HG03378 (cell line): ENCODE data around the gene DLGAP1.
"Not testable (repeated sequence)": the region's sequence is repeated elsewhere in the genome, so short reads cannot be mapped to it uniquely, and the experiment has no call there.

Experiments used
- ATAC-seq: cut with Tn5 transposase; IDR thresholded peaks from one replicate; pipeline ENCODE4 v1.9.1; 2021; ENCODE audit warnings: mild to moderate bottlenecking, moderate library complexity; ENCODE audit not compliant: unreplicated experiment

Gene DLGAP1

DNA sequence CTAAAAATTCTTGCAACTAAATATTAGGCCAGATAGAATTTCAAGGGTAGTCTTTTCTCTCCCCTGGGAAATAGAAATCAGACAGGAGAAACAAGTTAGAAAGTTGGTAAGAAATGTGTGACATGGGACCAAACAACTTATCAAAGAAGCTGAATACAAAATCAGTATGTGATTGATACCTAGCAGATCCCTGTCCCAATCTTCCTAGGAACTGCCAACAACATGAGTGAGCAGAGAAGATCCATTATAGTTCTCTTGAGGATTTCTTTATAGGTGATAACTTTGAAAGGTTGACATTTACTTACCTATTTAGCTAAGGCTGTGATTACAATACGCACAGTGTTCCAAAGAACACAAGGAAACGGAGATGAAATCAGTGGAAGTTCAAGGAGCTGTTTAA is 162.4 kb downstream of the DLGAP1 start:
- ATAC-seq, result no peak

DNA sequence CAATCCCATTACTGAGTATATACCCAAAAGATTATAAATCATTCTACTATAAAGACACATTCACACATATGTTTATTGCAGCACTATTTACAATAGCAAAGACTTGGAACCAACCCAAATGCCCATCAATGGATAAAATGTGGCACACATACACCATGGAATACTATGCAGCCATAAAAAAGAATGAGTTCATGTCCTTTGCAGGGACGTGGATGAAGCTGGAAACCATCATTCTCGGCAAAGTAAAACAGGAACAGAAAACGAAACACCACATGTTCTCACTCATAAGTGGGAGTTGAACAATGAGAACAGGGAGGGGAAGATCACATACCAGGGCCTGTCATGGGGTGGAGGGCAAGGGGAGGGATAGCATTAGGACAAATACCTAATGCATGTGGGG is 167.8 kb downstream of the DLGAP1 start:
- ATAC-seq, result not testable (repeated sequence)

DNA sequence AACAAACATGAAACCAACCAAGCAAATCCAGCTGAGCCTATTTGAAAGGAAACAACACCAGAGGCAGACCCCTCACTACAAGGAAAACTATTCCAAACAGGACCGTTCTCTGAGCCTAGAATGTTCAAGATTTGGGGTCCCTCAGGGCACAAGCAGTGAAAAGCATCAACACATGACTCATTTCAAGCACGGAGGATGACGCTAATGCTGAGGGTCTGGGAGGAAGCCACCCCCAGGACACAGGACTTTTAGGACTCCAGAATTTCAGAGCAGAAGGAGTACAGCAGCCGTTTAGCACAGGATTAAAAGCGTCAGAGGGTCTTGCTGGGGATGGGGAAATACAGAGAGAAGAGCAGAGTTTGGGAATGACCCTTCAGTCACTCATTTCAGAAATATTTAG is 168.9 kb downstream of the DLGAP1 start:
- ATAC-seq, result no peak

DNA sequence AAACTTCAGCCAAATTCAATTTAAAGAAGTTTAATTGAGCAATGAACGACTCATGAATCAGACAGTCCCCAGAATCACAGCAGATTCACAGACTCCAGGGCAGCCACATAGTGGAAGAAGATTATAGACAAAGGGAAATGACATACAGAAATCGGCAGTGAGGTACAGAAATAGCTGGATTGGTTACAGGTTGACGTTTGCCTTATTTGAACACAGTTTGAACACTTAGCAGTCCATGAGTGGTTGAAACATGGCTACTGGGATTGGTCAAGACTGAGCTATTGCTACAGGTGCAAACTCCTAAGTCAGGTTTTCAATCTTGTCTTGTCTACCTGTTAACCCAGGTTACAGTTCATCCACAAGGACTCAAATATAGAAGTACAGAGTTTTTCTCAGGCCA is 169.6 kb downstream of the DLGAP1 start:
- ATAC-seq, result no peak

DNA sequence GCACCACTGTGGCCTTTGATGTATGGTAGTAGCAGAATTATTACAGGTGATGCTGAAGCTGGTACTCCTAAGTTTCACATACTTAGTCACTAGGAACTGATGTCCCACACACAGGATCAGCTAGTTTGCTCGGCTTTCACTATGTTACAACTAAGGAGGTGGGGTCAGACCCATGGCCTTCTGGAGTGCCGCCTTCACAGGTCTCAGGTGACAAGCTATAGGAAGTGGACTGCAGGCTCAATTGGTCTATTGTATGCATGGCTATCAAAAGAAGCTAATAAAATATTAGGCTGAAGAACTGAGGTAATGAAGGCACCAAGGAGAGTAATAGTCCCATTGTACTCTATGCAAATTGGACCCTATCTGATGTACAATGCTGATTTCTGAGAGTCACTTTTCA is 170.6 kb downstream of the DLGAP1 start:
- no peak for ATAC-seq

DNA sequence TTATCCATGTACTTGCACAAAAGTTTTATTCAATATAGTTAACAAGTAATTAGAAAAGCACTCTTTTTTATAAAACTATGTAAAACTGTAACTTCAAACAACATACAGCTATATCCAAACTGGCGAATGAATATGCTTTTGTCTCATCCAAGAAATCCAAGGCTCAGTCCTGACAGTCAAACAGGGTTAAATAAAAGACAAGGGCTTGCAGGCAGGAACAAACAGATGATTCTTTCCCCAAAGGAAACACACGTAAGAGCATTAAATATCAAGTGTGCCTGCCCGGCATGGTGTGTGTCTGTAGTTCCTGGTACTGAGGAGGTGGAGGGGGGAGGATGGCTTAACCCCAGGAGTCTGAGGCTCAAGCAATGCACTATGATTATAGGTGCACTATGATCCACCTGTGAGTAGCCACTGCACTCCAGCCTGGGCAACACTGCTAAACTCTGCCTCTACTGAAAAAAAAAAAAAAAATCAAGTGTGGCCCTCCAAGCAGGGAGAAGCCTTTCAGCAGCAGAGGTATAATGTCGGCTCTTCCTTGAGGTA is 171.3 kb downstream of the DLGAP1 start:
- ATAC-seq, result no peak

DNA sequence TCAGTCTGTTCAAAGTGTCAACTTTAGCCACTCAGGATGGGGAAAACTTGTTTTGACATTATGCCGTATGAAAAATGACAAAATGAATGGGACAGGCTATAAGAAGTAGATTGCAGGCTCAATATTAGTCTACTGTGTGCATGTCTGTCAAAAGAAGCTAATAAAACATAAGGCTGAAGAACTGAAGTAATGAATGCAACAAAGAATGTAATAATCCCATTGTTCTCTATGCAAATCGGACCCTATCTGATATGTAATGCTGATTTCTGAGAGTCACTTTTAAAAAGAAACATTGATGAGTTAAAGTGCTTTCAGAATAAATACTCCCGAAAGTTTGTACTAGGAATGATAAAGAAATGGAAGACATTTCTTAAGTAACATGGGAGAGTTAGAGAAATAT is 172.2 kb downstream of the DLGAP1 start:
- no peak for ATAC-seq

DNA sequence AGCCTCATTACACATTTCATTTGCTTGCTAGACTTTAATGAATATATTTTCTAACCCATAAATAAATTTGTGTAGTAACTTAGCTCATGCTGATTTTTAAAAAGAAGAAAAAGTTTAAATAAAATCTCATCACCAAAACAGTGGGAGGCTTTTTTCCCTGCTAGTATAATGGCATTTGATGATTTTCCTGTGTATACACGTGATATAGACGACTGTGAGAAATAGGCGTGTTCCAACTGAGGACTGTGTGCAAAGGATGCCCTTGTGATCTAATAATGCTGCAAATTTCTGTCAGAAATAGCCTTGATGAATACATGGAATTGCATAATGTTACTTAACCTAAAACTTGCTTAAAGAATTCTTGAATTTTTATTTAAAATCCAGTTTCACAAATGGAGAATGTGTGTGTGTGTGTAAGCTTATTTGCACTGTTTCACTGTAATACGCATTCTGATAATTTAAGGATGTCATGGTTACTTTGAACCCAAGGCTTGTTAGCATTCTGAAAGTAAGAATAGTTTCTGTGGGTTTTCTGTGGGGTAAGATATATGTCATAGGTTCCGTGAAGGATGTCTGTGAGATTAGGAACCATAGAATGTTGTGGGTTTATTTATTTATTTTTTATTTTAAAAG is 178.0 kb downstream of the DLGAP1 start:
- ATAC-seq, result no peak

DNA sequence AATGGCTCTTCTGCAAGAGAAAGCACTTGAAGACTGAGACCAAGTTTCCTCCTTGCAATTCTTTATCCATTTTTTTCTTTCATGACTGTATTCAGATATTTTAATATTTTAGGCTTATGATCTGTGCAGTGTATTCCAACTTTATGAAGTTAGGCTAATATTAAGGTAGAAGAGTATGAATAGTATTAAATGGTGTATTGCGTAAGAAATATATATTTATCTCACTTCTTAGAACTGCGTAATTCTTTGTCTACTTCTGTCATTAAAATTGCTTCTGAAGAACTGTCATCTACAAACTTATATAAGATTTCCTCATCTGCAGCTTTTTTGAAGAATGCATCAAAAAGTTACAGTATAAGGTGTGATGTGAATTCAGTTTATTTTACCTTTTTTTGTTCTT is 183.2 kb downstream of the DLGAP1 start:
- ATAC-seq, result no peak

DNA sequence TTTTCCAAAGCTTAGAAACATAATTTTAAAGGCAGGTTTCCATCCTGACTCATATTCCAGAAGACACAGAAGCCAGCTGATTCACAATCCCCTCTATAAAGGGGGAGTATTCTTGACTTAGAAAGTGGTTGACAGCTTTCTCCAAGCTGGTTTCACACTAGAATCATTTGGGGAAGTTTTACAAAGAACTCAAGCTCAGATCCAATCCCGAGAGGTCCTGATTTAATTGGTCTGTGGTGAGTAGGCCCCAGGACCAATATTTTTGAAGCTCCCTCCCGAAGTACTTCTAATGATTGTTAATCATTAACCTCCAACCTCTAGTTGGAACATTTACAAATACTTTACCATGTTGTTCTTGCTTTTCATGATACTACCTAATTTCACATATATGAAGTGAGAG is 184.1 kb downstream of the DLGAP1 start:
- no peak for ATAC-seq

DNA sequence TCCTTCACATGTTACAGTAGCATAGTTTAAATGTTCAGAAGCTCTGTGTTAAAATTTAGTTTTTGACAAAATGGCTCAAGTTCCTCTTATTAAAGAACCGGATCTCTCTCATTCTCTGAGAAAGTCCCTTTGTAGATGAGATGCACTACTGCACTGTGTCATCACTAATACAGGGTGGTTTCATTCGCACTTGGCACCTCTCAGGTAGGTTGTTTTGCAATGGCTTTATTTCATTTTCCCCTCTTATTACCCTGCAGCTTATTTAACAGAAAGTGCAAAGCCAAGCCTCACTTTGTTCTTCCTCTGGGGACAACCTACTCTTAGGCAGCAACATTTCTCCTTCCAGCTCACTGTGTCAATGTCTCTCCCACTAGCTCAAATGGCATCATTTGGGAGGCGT is 185.1 kb downstream of the DLGAP1 start:
- no peak for ATAC-seq

DNA sequence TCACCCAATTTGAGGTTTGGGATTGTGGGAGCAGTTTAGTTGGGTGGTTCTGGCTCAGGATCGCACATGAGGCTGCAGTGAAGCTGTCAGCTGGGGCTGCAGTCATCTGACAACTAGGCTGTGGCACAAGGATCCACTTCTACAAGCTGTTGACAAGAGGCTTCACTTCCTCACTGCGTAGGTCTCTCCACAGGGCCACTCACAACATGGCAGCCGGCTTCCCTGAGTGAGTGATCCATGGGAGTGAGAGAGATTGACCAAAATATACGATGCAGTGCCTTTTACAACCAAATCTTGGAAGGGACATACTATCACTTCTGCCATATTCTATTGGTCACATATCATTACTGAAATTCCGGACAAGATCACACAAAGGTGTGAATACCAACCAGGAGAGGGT is 187.5 kb downstream of the DLGAP1 start:
- ATAC-seq, result no peak

DNA sequence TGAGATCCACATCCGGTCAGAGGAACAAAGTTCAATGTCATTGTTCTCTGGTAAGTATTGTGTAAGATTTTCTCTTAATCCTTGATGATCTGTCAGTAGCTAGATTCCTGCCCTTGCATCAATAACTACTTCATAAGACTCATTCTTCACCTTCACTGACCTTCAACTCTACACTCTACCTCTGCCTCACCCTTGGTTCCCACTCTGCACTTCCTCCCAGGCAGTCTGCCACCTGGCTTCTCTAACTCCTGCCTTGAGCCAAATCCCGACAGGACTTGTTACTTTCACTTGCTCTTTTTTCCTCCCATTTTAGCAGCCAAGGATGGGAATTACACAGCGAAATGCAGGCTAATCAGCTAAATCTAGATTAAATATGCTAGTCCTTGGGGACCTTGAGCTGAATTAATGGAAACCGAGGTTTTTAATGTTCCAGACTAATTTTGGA is 190.7 kb downstream of the DLGAP1 start:
- no peak for ATAC-seq

DNA sequence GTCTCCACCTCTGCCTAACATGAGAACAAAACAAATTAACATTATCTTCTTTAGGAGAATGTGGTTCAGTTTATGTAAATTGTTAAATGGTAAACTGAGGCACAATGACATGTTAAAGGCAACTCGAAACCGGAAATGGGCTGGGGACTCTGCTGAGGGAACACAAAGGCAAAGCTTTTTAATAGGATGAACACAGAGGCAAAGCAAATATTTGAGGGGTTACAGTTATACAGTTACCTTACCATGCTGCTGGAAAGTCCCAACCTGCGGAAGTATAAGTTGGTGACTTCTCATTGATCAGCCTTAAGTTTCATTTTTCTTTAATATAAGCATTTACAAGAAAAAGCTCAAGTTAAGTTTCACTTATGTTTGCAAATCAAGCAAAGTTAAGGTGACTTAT is 195.0 kb downstream of the DLGAP1 start:
- no peak for ATAC-seq

DNA sequence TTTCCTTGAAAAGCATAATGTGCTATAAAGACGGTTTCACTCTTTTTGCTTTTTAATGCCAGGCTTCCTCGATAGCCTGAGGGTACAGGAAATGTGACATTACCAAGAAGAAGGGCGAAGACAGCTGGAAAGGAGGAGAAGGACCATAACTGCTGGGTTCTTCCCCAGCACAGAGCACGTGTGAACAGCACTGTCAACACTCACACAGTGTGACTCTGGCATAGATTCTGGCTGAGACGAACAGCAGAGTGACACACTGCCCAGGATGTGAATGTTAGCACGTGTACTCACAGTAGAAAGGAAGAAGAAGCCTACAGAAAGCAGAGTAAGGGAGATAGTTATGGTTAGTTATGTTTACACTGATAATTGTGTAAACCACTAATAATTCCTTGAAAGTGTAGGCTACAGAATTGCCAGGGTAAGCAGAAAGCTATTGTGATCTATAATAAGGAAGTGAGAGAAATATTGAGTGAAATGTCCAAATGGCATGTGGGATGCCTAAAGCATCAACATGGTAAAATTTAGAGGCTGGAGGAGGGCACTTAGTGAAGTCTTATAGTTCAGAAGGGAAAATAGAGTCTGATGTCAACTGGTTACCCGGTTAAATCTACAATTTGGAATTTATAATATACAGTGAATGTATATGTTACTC is 198.2 kb downstream of the DLGAP1 start:
- ATAC-seq, result no peak

DNA sequence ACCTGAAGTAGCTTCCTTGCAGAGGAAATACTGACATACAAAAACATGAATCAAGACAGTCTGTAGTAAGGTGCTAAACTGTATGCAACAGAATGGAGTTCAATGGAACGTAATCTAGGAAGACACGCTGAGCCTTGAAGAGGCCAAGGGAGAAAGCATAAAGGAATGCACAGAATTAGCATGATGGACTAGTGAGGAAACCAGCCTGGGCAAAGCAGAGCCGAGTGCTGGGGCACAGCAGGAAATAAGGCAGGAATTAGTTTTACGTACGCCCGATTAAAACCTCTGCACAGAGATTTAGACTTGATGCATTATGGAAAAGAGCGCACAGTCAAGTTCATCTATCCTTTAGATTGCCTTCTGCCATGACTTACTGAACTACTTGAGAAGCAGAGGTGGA is 200.3 kb downstream of the DLGAP1 start:
- ATAC-seq, result no peak

DNA sequence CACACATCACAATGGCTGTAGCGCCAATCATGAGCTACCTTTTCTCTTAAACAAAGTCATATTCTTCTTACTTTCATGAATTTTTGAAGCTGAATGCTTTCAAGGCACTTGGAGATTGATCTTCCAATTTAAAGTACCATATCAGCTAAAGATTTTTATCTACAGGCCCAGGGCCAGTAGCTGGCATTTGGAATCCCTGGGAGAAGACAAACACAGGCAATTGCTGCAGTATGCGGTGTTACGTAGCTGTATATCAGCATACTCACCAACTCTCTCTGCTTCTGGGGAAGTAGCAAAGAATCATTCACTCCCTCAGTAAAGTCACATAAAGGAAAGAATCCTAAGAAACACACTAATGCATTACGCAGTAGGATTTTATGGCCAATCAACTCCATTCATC is 202.3 kb downstream of the DLGAP1 start:
- ATAC-seq, result no peak

DNA sequence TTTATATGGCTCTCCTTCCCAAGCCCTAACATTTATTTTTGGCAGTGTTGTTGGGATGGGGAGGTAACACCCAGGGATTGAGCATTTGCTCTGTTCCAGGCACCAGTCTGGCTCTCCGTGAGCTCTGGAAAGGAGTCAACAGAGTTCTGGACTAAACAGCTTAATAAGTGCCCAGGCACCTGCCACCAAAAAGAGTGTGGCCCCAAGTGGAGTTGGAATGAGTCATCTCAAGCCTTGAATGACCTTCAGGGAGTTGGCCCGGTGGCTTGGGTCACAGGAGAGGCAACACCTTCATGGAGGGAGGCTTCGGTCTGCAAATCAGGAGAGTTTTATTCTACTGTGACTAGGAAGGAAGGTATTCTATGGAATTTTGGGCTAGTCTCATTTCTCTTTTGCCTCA is 203.2 kb downstream of the DLGAP1 start:
- no peak for ATAC-seq

DNA sequence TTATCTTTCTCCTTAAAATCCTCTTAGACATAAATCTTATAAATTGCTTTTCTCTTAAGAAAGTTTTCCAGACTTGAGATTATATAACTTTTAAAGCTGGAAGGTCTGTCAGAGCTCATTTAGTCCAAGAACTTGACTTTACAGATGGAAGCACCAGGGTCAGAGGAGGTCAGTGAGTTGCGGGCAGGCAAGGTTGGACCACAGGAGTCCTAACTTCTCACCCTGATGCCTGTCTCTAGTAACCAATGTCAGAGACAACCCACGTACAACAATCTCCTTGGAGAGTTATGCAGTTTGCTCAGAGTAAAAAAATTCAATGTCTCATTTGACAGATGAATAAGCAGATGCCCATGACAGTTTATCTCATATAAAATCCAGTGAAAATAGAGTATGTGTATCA is 203.9 kb downstream of the DLGAP1 start:
- no peak for ATAC-seq

DNA sequence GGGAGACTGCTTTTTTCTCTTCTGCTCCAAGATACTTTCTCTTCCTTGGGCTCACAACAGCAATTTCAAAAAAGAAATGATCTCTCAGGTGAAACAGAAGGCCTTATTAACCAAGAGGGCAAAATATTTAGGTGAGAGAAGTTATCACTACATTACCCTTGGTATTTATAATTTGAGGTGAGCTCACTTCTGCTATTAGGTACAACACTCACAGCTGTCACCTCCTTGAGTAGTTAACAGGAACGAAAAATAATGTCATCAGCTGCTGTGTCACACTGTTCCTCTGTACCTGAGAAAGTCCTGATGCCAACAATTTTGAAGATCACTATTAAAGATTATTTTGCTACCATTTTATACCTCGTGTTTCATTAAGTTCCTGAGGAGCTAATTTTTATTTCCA is 205.0 kb downstream of the DLGAP1 start:
- no peak for ATAC-seq

DNA sequence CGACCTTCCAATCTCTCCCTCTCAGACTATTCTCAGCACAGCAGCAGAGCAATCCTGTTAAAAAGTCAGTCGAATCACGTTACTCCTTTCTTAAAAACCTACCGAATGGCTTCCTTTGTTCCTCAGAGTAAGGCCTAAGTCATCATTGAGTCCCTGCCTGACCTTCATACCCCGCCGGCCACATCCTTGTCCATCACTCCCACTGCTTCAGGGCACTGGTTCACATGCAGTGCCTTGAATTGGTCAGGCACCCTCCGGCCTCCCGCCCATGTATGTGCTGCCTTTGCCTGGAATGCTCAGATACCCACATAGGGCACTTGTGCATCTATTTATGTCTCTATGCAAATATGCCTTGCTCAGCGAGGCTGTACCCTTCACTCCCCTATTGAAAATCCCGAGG is 206.4 kb downstream of the DLGAP1 start:
- ATAC-seq, result no peak

DNA sequence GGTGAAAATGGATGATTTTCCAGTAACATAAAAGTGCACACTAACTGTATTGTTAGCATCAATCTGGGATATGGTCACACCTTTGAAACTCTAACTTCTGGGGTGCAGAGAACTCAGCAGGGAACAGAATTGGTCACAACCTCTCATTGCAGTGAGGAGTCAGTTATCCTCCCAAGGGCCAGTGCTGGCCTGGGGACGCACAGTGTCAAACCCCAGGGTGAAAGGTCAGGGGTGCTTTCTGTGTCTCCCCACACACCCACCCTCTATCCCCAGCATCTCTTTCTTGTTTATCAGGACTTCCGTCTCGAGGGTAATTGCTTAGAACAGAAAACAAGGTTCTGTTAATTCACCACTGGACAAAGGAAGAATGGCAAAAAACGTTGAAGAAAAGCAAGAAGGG is 208.7 kb downstream of the DLGAP1 start:
- no peak for ATAC-seq

DNA sequence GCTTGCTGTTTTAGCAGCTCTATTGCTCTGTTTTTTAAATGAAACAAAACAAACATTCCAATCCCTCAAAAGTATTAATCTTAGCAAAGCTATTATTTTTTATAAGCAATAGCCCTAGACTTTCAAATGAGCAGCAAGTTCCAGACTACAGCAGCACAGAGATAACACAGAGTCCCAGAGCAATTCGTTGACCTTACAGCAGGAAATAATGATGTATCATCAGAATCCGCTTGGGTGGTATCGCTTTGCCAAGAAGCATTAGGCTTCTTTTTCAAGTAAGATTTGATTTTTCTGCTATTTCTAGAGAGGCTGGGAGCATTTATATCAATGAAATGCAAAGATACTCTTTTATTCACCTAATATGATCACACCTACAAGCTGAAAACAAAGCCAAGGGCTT is 209.7 kb downstream of the DLGAP1 start:
- no peak for ATAC-seq
